Nephron progenitor cell (in vitro differentiated cells): ENCODE data around the gene MUS81.
"Not testable (repeated sequence)": the region's sequence is repeated elsewhere in the genome, so short reads cannot be mapped to it uniquely, and the experiment has no call there.

ENCODE experiments used
- DNase-seq: peaks from one replicate; pipeline ENCODE4 v3.0.0; 2021
- H3K27ac Mint-ChIP-seq: 2 replicates; pipeline ENCODE4 v1.8.0; 2021; ENCODE audit warnings: mild to moderate bottlenecking, moderate library complexity, mixed read lengths
- H3K27me3 Mint-ChIP-seq: 2 replicates; pipeline ENCODE4 v1.8.0; 2021; ENCODE audit warnings: mild to moderate bottlenecking, low read depth, mixed read lengths; ENCODE audit not compliant: poor library complexity
- H3K36me3 Mint-ChIP-seq: 2 replicates; pipeline ENCODE4 v1.8.0; 2021; ENCODE audit warnings: low read depth, mixed read lengths
- H3K4me1 Mint-ChIP-seq: 2 replicates; pipeline ENCODE4 v1.8.0; 2021; ENCODE audit warnings: mixed read lengths
- H3K4me3 Mint-ChIP-seq: 2 replicates; pipeline ENCODE4 v1.8.0; 2021; ENCODE audit warnings: mild to moderate bottlenecking, moderate library complexity, mixed read lengths
- H3K9me3 Mint-ChIP-seq: 2 replicates; pipeline ENCODE4 v1.8.0; 2021; ENCODE audit warnings: mild to moderate bottlenecking, moderate library complexity, mixed read lengths
- CTCF ChIP-seq: fragments of 200-600 bp; sonication (generic); IDR thresholded peaks from 2 replicates; pipeline ENCODE4 v1.5.0; 2021; ENCODE audit warnings: antibody characterized with exemption

Gene MUS81

DNA sequence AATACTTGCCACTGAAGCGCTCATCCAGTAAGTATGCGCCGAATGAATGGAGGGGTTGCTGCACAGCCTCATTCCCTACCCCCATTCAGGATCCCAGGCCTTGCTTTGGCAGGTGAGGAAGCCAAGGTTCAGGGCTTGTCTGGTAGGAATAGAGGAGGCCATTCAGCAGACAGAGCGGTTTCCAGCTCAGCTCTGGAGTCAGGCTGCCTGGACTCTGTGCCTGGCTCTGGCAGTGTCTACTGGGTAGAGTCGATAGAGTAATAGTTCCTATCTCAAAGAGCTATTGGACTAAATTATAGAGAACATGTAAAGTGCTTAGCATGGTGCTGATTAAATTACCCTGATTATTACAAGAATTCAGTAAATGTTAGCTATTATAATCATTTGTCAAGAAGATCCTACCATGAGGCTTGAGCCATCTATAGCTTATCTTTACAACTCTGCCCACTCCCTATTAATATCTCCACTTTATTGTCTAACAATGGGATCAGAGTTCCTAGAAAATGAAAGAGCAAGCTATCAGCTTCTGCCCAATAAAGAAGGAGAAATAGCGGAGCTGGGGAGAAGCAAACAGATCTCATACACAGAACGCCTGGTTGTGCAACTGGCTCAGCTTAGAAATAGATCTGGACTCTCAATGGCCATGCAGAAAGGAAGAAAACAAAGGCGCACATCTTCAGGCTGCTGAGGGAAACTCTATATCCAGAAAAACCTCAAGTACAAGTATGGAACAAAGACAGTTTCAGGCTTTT is 33.1 kb upstream of the MUS81 start:
- Mint-ChIP-seq H3K27me3 (peaks cover 16% of the 10 kb centered on the region), H3K9me3 (no peaks in the 10 kb centered on the region), H3K4me1 (peaks cover 21% of the 10 kb centered on the region), H3K4me3 (no peak overlapping the region), H3K27ac (no peak overlapping the region), H3K36me3 (no peaks in the 10 kb centered on the region)
- no peak for DNase-seq
- TF ChIP-seq CTCF: no peak

GRCh38 chr11:65829459-65829858 is 30.8 kb upstream of the MUS81 start:
- H3K27me3 Mint-ChIP-seq: peaks cover 21% of the 10 kb centered on the region
- no peak for TF ChIP-seq CTCF
- DNase-seq: no peak
- no peaks in the 10 kb centered on the region for H3K36me3 Mint-ChIP-seq
- H3K9me3 Mint-ChIP-seq: no peaks in the 10 kb centered on the region
- no peak overlapping the region for H3K27ac Mint-ChIP-seq
- H3K4me1 Mint-ChIP-seq: peaks cover 21% of the 10 kb centered on the region
- H3K4me3 Mint-ChIP-seq: no peak overlapping the region

- H3K36me3 Mint-ChIP-seq: not testable (repeated sequence)
These were observed 28.0 kb upstream of the MUS81 start for GRCh38 chr11:65832231-65832630.

GRCh38 chr11:65833297-65834030 is 26.8 kb upstream of the MUS81 start, which contains the start of gene SNX32:
TSS of gene SNX32 (plus strand) at chr11:65833963. CDS start at chr11:65834066, 103 bp downstream.
- no peaks in the 10 kb centered on the region for H3K36me3 Mint-ChIP-seq
- peaks cover 7% of the 10 kb centered on the region for H3K9me3 Mint-ChIP-seq
- no peak within 1 kb of the TSS for H3K27ac Mint-ChIP-seq
- no peak within 1 kb of the TSS for H3K4me3 Mint-ChIP-seq
- peaks cover 24% of the 10 kb centered on the region for H3K27me3 Mint-ChIP-seq
- no peak for TF ChIP-seq CTCF
- H3K4me1 Mint-ChIP-seq: peaks cover 21% of the 10 kb centered on the region
- DNase-seq: peak; percentile 97

More at GRCh38 chr11:65832231-65832630, 28.0 kb upstream of the MUS81 start:
- peak overlapping the region; percentile 16 for H3K4me3 Mint-ChIP-seq
- peaks cover 21% of the 10 kb centered on the region for H3K27me3 Mint-ChIP-seq
- not testable (repeated sequence) for H3K9me3 Mint-ChIP-seq, H3K27ac Mint-ChIP-seq, DNase-seq
- peaks cover 21% of the 10 kb centered on the region for H3K4me1 Mint-ChIP-seq

DNA sequence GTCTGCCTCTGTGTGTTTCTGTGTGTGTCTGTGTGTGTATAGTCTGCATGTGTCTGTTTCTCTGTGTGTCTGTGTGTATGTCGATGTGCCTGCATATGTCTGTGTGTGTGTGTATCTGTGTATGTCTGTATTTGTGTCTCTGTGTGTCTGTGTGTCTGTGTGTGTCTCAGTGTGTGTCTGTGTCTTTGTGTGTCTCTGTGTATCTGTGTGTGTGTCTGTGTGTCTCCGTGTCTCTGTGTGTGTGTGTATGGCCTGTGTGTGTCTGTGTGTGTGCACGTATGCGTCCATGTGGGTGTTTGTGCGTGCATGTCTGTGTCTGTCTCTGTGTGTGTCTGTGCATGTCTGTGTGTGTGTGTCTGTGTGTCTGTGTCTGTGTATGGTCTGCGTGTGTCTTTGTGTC is 26.0 kb upstream of the MUS81 start:
- no peak overlapping the region for H3K4me3 Mint-ChIP-seq
- peaks cover 21% of the 10 kb centered on the region for H3K4me1 Mint-ChIP-seq
- H3K9me3 Mint-ChIP-seq: peaks cover 7% of the 10 kb centered on the region
- H3K27ac Mint-ChIP-seq: no peak overlapping the region
- no peak for DNase-seq
- no peaks in the 10 kb centered on the region for H3K36me3 Mint-ChIP-seq
- peaks cover 24% of the 10 kb centered on the region for H3K27me3 Mint-ChIP-seq
- no peak for TF ChIP-seq CTCF

DNA sequence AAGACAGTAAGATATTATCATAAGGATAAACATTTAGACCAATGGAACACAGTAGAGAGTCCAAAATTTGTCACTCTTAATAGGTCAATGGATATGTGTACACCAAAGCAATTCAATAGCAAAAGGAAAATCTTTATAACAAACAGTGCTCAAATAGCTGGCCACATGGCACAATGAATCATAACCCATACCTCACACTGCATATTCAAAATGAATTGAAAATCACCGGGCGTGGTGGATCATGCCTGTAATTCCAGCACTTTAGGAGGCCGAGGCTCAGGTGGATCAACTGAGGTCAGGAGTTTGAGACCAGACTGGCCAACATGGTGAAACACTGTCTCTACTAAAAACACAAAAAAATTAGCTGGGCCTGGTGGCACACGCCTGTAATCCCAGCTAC is 18.1 kb upstream of the MUS81 start:
- H3K27ac Mint-ChIP-seq: no peak overlapping the region
- peaks cover 16% of the 10 kb centered on the region for H3K27me3 Mint-ChIP-seq
- H3K9me3 Mint-ChIP-seq: peaks cover 1% of the 10 kb centered on the region
- no peak overlapping the region for H3K4me3 Mint-ChIP-seq
- no peak for DNase-seq
- H3K4me1 Mint-ChIP-seq: no peaks in the 10 kb centered on the region
- H3K36me3 Mint-ChIP-seq: no peaks in the 10 kb centered on the region
- no peak for TF ChIP-seq CTCF
